CD4-positive, alpha-beta T cell treated with Interleukin-10 for 1 hour (primary cell): ENCODE measurements around the gene CAMTA1.
"Not testable (repeated sequence)": the region's sequence is repeated elsewhere in the genome, so short reads cannot be mapped to it uniquely, and the experiment has no call there.

ENCODE experiments used
- DNase-seq: peaks from one replicate; pipeline ENCODE4 v3.0.0-alpha.2; 2020

The CAMTA1 gene

GRCh38 chr1:7695497-7696117 lies 910.4 kb downstream of the CAMTA1 start:
- DNase-seq, result no peak

- no peak for DNase-seq
Observed at GRCh38 chr1:7698641-7699040, 913.4 kb downstream of the CAMTA1 start.

GRCh38 chr1:7702365-7702764 lies 917.1 kb downstream of the CAMTA1 start:
- no peak for DNase-seq

GRCh38 chr1:7703321-7704213 lies 918.3 kb downstream of the CAMTA1 start:
- peak; percentile 50 for DNase-seq

- DNase-seq, result peak; percentile 94
Observed at GRCh38 chr1:7704214-7705047, 919.2 kb downstream of the CAMTA1 start.

GRCh38 chr1:7705048-7705907 lies 920.0 kb downstream of the CAMTA1 start:
- DNase-seq, result peak; percentile 64

- DNase-seq, result no peak
Observed at GRCh38 chr1:7705908-7706216, 920.6 kb downstream of the CAMTA1 start.

- DNase-seq, result no peak
Observed at GRCh38 chr1:7707527-7707926, 922.3 kb downstream of the CAMTA1 start.

GRCh38 chr1:7708065-7708464 lies 922.8 kb downstream of the CAMTA1 start:
- DNase-seq, result not testable (repeated sequence)

- no peak for DNase-seq
Observed at GRCh38 chr1:7710859-7711258, 925.6 kb downstream of the CAMTA1 start.

- no peak for DNase-seq
Observed at GRCh38 chr1:7712731-7713323, 927.6 kb downstream of the CAMTA1 start.

GRCh38 chr1:7716506-7716905 lies 931.3 kb downstream of the CAMTA1 start:
- DNase-seq, result no peak

GRCh38 chr1:7717748-7718368 lies 932.6 kb downstream of the CAMTA1 start:
- DNase-seq, result no peak

- DNase-seq, result no peak
Observed at GRCh38 chr1:7719468-7720094, 934.3 kb downstream of the CAMTA1 start.

- DNase-seq, result no peak
Observed at GRCh38 chr1:7721940-7722669, 936.9 kb downstream of the CAMTA1 start.

- DNase-seq, result no peak
Observed at GRCh38 chr1:7722670-7723012, 937.4 kb downstream of the CAMTA1 start.

GRCh38 chr1:7726623-7727022 lies 941.4 kb downstream of the CAMTA1 start:
- DNase-seq, result no peak

GRCh38 chr1:7727809-7728471 lies 942.7 kb downstream of the CAMTA1 start:
- no peak for DNase-seq

- DNase-seq, result no peak
Observed at GRCh38 chr1:7729761-7730160, 944.5 kb downstream of the CAMTA1 start.

GRCh38 chr1:7732331-7732730 lies 947.1 kb downstream of the CAMTA1 start:
- no peak for DNase-seq
